ENCODE results near the gene C1QL4.
"Not testable (repeated sequence)": the region's sequence is repeated elsewhere in the genome, so short reads cannot be mapped to it uniquely, and the experiment has no call there.

C1QL4 gene

GRCh38 chr12:49336645-49337584 lies at the start of gene C1QL4:
TSS of gene C1QL4 (minus strand) at chr12:49337188. CDS start at chr12:49336477, 711 bp downstream.
- peak; percentile 89 for DNase-seq (ENCODE audit: low read depth)

GRCh38 chr12:49380184-49380583 lies 43.2 kb upstream of the C1QL4 start:
- not testable (repeated sequence) for DNase-seq (ENCODE audit: low read depth)

- DNase-seq (ENCODE audit: low read depth), result no peak
These were observed 40.4 kb upstream of the C1QL4 start for GRCh38 chr12:49377386-49377785.

- no peak for DNase-seq (ENCODE audit: low read depth)
These were observed 38.4 kb upstream of the C1QL4 start for GRCh38 chr12:49375406-49375805.

GRCh38 chr12:49370539-49370938 lies 33.6 kb upstream of the C1QL4 start:
- no peak for DNase-seq (ENCODE audit: low read depth)

- DNase-seq (ENCODE audit: low read depth), result no peak
These were observed 32.6 kb upstream of the C1QL4 start for GRCh38 chr12:49369411-49370145.

GRCh38 chr12:49368240-49368600 lies 31.2 kb upstream of the C1QL4 start:
- DNase-seq (ENCODE audit: low read depth), result no peak

GRCh38 chr12:49367381-49368239 lies 30.6 kb upstream of the C1QL4 start, which contains the start of gene SPATS2:
TSS of gene SPATS2 (plus strand) at chr12:49367462. CDS start at chr12:49461013, 93,551 bp downstream.
- DNase-seq (ENCODE audit: low read depth), result no peak

GRCh38 chr12:49366652-49367380 lies 29.8 kb upstream of the C1QL4 start:
- DNase-seq (ENCODE audit: low read depth), result peak; percentile 69

GRCh38 chr12:49366096-49366651 lies 29.2 kb upstream of the C1QL4 start:
- DNase-seq (ENCODE audit: low read depth), result no peak

- no peak for DNase-seq (ENCODE audit: low read depth)
These were observed 28.6 kb upstream of the C1QL4 start for GRCh38 chr12:49365542-49365941.

- no peak for DNase-seq (ENCODE audit: low read depth)
These were observed 28.0 kb upstream of the C1QL4 start for GRCh38 chr12:49364989-49365388.

GRCh38 chr12:49362077-49362476 lies 25.1 kb upstream of the C1QL4 start:
- DNase-seq (ENCODE audit: low read depth), result no peak

GRCh38 chr12:49359671-49360070 lies 22.7 kb upstream of the C1QL4 start:
- no peak for DNase-seq (ENCODE audit: low read depth)

- peak; percentile 24 for DNase-seq (ENCODE audit: low read depth)
These were observed 21.6 kb upstream of the C1QL4 start for GRCh38 chr12:49358483-49359141.

- no peak for DNase-seq (ENCODE audit: low read depth)
These were observed 20.2 kb upstream of the C1QL4 start for GRCh38 chr12:49357103-49357678.

- DNase-seq (ENCODE audit: low read depth), result no peak
These were observed 18.9 kb upstream of the C1QL4 start for GRCh38 chr12:49355913-49356312.

GRCh38 chr12:49352351-49352750 lies 15.4 kb upstream of the C1QL4 start:
- DNase-seq (ENCODE audit: low read depth), result no peak

- DNase-seq (ENCODE audit: low read depth), result no peak
These were observed 12.3 kb upstream of the C1QL4 start for GRCh38 chr12:49349266-49349665.

GRCh38 chr12:49348781-49349180 lies 11.8 kb upstream of the C1QL4 start:
- no peak for DNase-seq (ENCODE audit: low read depth)
